AG04450 (cell line): ENCODE measurements around the gene SLC7A10. TPM values are rescaled to one million over a fixed set of nuclear protein-coding genes. Genes with fewer than 3 reads are reported as not detected.
"Not testable (repeated sequence)": the region's sequence is repeated elsewhere in the genome, so short reads cannot be mapped to it uniquely, and the experiment has no call there.

Experiments used
- CTCF ChIA-PET: fragments of 300-600, 350-600 bp; formaldehyde crosslinking; extraction: SDS; loops from one replicate; lab custom pipeline; 2022; ENCODE audit warnings: antibody characterized with exemption, inconsistent platforms; lab: Charles Lee
- POLR2A ChIA-PET: fragments of 350-600 bp; formaldehyde crosslinking; extraction: SDS; loops from one replicate; lab custom pipeline; 2021; ENCODE audit warnings: antibody characterized with exemption, inconsistent platforms; lab: Yijun Ruan, JAX
- DNase-seq: peaks from one replicate; pipeline ENCODE4 v3.0.0-alpha.2; 2011; ENCODE audit warnings: low read depth, low spot score
- H3K27ac ChIP-seq: one replicate; pipeline ENCODE4 v1.5.1; 2012; ENCODE audit warnings: low read depth, low read length, control low read depth
- H3K27me3 ChIP-seq: one replicate; pipeline ENCODE4 v1.6.0; 2012; ENCODE audit warnings: low read length; ENCODE audit not compliant: control insufficient read depth, insufficient read depth
- H3K4me3 ChIP-seq: 2 replicates; pipeline ENCODE4 v1.5.1; 2011; ENCODE audit warnings: mild to moderate bottlenecking, low read depth, low read length, control low read depth
- H3K9me3 ChIP-seq: 2 replicates; pipeline ENCODE4 v1.5.1; 2012; ENCODE audit warnings: low read length; ENCODE audit not compliant: control insufficient read depth, insufficient read depth
- polyA plus RNA-seq: library from polyadenylated mRNA; depleted of rRNA; stranded (reverse); fragments of >200 nt; gene quantifications from 2 replicates; pipeline ENCODE4 v1.2.3, GENCODE V29; 2011
- TF ChIP-seq, protein P1 (sequence below): IDR thresholded peaks from 2 replicates; pipeline ENCODE4 v1.5.1; 2011; ENCODE audit warnings: low read depth, low read length, control low read depth, inconsistent platforms

The SLC7A10 gene
- polyA plus RNA-seq, 1 experiment = not detected

DNA sequence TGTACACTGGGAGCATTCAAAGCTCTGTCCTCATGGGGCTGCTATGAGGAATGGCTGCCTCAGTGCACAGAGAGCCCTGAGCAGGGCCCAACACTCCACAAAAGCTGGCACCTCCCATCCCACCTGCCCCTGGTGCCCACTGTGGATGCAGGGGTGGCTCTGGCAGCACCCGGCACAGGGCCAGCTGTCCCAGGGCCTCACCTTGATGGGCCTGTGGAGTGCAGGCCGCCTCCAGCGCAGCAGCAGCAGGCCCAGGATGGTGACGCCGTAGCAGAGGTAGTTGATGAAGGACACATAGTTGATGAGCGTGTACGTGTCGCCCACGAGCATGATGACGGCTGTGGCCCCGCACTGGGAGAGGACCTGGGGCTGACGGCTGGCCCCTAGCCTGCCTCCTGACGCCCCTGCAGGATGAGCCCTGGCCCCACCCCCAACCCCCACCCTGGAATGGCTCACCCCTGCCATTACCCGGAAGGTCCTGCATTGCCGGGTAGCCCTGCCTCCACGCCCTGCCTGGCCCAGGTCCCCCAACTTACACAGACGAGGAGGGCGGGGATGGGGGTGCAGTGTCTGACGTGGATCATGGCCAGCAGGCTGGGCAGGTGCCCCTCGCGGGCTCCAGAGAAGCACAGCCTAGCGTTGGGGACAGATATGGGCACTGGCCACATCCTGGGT is 15.2 kb downstream of the SLC7A10 start:
- no peaks in the 10 kb centered on the region for H3K27me3 ChIP-seq
- CTCF ChIA-PET = no interaction called here
- no peak overlapping the region for H3K27ac ChIP-seq
- TF ChIP-seq, protein P1, sequence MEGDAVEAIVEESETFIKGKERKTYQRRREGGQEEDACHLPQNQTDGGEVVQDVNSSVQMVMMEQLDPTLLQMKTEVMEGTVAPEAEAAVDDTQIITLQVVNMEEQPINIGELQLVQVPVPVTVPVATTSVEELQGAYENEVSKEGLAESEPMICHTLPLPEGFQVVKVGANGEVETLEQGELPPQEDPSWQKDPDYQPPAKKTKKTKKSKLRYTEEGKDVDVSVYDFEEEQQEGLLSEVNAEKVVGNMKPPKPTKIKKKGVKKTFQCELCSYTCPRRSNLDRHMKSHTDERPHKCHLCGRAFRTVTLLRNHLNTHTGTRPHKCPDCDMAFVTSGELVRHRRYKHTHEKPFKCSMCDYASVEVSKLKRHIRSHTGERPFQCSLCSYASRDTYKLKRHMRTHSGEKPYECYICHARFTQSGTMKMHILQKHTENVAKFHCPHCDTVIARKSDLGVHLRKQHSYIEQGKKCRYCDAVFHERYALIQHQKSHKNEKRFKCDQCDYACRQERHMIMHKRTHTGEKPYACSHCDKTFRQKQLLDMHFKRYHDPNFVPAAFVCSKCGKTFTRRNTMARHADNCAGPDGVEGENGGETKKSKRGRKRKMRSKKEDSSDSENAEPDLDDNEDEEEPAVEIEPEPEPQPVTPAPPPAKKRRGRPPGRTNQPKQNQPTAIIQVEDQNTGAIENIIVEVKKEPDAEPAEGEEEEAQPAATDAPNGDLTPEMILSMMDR = no peak
- H3K9me3 ChIP-seq = no peaks in the 10 kb centered on the region; the same call in 1 of the 2 replicates
- DNase-seq = no peak
- H3K4me3 ChIP-seq = no peak overlapping the region
- POLR2A ChIA-PET = no interaction called here

DNA sequence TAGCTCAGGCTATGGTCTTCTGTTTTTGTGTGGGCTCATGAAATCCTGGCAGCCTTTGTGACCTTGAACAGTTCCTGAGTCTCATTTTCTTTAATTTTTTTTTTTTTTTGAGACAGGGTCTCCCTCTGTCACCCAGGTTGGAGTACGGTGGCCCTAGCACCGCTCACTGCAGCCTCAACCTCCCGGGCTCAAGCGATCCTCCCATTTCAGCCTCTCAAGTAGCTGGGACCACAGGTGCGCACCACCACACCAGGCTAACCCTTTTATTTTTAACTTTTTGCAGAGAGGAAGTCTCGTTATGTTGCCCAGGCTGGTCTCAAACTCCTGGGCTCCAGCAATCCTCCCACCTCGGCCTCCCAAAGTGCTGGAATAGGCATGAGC is 15.8 kb downstream of the SLC7A10 start:
- CTCF ChIA-PET = interaction anchor here (1.3 to 2.6 kb wide), 2 partner anchors 65 to 84 kb away, joined by 3 to 6 read pairs; no protein-coding TSS in a partner anchor
- H3K27ac ChIP-seq, H3K4me3 ChIP-seq, DNase-seq, H3K27me3 ChIP-seq, POLR2A ChIA-PET, H3K9me3 ChIP-seq: not testable (repeated sequence)

DNA sequence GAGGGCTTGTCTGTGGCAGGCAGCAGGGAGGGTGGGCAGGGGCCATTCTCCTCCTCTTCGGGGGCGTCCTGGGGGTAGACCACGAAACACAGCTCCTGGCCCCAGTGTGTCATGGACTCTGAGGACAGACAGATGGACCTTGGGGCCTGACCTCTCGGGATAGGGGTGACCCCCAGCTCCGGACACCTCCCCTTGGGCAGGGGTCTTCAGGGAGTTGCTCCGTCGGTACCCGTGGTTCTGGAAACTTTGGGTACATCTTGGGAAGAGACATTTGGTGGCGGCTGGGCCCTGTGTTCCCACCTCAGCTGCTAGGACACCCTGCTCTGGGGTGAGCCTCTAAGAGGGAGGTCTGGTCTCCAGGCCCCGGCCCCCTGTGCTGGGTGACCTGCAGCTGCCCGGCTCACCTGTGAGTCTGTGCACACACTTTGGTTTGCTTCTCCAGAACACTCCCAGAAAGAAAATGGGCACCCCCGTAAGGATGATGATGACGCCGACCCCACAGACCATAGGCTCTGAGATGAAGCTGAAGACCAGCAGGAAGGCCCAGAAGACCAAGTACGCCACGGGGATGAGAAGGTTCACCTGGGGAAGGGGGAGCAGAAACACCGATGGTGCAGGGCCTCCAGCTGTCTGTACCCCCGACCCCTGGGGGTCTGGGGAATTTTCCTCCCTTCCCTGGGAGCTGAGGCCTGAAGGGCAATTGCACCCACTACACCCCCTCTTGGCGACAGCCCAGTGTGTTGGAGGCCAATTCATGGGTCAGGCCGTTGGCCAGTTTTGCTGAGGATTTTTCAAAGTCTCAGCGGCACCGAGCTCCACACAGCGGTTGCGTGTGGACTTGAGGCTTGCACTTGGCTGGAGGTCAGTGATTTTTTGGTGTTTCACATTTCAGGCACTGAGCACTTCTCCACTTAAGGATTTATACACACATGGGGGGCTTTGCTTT is 16.5 kb downstream of the SLC7A10 start:
- POLR2A ChIA-PET = interaction anchor here (0.6 kb wide), 1 partner anchor 1197 kb away, joined by 4 read pairs; no protein-coding TSS in a partner anchor
- DNase-seq = no peak
- no peak overlapping the region for H3K4me3 ChIP-seq
- no peaks in the 10 kb centered on the region; the same call in 1 of the 2 replicates for H3K9me3 ChIP-seq
- H3K27me3 ChIP-seq = no peaks in the 10 kb centered on the region
- no peak overlapping the region for H3K27ac ChIP-seq
- TF ChIP-seq, protein P1 = no peak
- CTCF ChIA-PET = interaction anchor here (0.6 to 2.6 kb wide), 5 partner anchors 10 to 284 kb away, joined by 3 to 13 read pairs (median 6); no protein-coding TSS in a partner anchor

DNA sequence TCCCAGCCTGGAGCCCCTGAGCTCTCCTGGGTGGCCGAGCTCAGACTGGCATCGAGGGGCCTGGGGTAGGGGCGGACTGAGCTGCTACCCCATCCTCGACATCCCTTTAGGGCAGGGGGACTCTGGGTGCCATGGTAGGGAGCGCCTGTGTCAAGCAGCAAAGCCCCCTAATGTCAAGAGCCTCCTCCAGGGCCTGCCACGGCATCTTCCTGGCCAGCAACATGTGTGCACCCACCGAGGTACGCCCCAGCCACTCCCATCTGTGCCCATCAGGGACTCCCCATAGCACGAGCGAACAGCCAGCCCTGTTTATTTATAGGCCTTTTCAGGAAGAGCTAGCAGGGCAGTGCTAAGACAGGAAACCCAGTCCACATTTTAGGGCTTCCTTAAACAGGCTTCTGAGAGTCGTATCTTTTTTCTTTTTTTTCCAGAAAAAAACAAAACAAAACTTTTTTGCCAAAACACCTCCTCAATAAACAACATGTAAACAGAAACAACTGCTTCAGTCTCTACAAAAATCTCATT is 17.2 kb downstream of the SLC7A10 start:
- no peaks in the 10 kb centered on the region for H3K27me3 ChIP-seq
- H3K27ac ChIP-seq = no peak overlapping the region
- TF ChIP-seq, protein P1 = no peak
- no peak overlapping the region for H3K4me3 ChIP-seq
- ChIA-PET CTCF (interaction anchor here (0.6 to 2.6 kb wide), 3 partner anchors 9 to 64 kb away, joined by 3 to 6 read pairs (median 6); no protein-coding TSS in a partner anchor), POLR2A (interaction anchor here (0.6 kb wide), 1 partner anchor 1198 kb away, joined by 4 read pairs; no protein-coding TSS in a partner anchor)
- no peak for DNase-seq
- no peaks in the 10 kb centered on the region; the same call in 1 of the 2 replicates for H3K9me3 ChIP-seq

DNA sequence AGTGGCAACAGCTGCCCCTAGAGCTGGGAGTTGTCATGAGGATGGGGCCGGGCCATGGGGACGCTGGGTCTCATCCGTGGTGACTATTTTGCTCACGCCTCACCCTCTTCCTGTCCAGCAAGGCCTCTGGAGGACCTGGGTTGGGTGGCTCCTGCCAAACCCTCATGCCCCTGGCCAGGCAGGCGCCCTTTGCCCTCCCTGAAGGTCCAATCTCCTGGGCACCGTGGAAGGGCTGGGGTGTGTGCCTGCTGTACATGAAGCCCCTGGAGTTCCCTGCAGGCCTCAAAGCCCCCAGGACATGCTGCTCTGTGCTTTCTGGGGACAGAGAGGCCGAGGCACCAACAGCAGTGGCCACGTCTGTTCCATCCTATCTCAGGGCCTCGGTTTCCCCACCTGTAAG is 17.7 kb downstream of the SLC7A10 start:
- H3K27ac ChIP-seq = no peak overlapping the region
- POLR2A ChIA-PET = no interaction called here
- DNase-seq = no peak
- H3K4me3 ChIP-seq = no peak overlapping the region
- TF ChIP-seq, protein P1 = no peak
- H3K9me3 ChIP-seq = no peaks in the 10 kb centered on the region; the same call in 1 of the 2 replicates
- no peaks in the 10 kb centered on the region for H3K27me3 ChIP-seq
- CTCF ChIA-PET = interaction anchor here (2.6 kb wide), 1 partner anchor 63 kb away, joined by 6 read pairs; no protein-coding TSS in a partner anchor
